NCI-H1092 treated with DMSO at 0.1 percent for 48 hours (cell line): ENCODE results near the gene MYO5A.
A peak's percentile ranks its signal among the peaks of the same experiment; 100 is the strongest.

Experiments used
- DNase-seq: peaks from one replicate; lab custom pipeline; 2025; lab: John Stamatoyannopoulos, UW

MYO5A gene

GRCh38 chr15:52329150-52329549 lies 199.5 kb downstream of the MYO5A start:
- no peak for DNase-seq

DNA sequence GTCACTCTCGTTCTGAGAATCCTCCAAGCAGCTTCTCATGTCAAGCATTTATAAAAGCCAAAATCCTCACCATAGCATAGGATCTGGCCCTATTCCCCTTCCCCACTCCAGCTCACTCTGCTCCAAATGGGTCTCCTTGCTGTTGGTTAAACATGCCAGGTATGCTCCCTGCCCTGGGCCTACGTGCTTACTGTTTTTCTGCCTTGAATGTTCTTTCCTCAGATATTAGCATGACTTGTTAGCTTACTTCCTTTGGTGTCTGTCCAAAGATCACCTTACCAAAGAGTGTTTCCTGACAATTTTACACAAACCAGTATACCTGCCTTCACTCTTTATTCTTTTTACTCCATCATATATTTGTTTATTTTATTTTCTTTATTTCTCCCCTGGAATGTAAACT lies 200.0 kb downstream of the MYO5A start:
- no peak for DNase-seq

DNA sequence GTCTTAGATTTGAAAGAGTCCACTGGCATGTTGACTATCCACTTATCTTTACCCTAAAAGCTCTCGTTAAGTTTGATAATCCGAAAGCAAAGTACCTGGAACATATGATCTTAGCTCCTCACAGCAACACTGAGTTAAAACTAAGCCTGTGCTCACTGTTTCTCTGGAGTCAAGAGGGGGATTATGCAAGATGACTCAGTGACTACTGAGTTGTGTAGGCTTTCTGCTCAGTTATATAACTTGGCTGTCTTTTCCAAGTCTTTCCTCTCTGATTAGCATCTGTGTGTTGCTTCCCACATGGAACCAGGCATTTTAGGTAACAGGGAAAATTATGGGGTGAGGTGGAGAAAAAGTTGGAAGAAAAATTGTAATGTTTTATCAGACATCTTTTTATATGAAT lies 201.9 kb downstream of the MYO5A start:
- no peak for DNase-seq

DNA sequence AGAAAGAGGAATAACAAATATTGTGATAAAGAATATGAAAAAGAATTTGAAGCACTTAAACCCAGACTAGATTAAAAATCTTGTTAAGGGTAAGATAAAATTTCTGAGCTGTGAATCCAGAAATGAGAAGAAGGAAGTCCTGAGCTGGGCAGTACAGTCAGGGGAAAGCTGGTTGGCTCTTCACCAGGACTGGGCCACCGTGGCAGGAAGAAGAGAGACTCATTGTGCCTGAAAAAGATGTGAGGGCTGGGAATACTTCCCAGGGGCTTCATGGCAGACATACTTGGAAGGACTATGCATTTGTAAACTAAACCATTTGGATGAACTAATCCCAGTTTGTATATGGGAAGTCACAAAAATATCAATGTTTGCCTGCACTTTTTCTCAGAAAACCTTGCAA lies 204.6 kb downstream of the MYO5A start:
- DNase-seq, result no peak

GRCh38 chr15:52318729-52319500 lies 209.8 kb downstream of the MYO5A start:
- DNase-seq, result no peak

- no peak for DNase-seq
These were observed 211.0 kb downstream of the MYO5A start for GRCh38 chr15:52317688-52318087.

DNA sequence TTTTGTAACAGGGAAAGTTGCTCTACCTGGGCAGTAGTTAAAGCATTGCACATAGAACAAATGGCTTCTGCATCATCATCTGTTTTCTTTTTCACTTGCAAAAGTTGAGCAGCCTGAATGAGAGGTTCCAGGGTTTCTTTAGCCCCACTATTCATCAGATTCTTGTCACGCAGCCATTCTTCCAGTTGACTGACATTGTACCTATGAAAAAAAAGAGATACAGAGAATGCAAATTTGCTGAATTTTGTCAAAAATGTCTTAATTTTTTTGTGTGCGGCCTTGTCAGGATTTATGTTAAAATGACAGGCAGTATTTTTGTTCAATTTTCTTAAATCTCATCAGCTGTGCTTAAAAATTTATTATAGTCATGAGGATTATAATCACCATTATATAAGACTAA lies 211.7 kb downstream of the MYO5A start:
- DNase-seq, result no peak

DNA sequence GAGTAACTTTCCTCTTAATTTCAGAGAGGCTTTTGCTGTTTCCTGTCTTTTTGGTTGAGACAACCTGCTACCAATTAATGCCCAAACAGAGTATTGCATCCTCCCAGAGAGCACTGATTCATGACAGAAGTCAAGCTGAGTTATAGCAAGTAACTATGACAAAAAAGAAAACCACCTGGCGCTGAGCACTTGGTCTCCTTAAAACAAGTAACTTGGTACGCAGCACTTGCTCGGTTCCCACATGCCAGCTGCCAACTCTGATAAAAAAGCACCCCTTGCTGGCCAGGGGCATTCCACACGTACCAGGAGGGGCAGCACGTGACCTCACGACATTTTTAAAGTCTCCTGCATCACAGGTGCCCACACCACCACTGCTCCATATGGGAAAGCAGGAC lies 219.5 kb downstream of the MYO5A start:
- DNase-seq, result no peak

DNA sequence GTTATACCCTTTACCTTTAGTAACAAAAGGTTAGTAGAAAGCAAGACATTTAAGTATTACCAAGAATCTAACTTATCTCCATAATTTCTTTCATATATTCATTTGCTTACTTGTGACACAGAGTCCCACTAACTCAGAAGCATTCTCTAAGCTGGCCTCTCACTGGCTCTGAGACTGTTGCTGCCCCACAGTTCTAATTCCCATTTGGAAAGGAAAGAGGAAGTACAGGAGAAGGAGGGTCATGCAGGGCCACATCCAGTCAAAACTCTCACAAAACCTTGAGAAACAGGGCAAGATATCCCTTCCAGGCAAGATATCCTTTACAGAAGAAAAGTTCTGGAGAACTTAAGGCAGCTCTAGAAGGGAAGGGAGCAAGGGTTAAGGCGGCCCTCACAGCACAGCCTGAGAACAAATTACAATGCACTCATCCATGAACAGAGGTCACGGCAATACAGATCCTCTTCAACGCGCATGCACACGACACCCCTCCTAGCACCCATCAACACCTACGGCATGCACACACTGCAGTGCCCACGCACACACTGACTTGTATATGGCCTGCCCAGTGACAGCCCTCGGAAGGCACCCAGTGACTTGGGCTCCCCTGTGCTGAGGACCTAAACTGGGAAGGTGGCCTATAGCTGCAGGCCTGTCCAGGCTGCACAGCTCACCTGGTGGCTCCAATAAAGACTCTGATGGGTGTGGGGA lies 220.1 kb downstream of the MYO5A start:
- no peak for DNase-seq

- no peak for DNase-seq
These were observed 220.8 kb downstream of the MYO5A start for GRCh38 chr15:52307847-52308246.

DNA sequence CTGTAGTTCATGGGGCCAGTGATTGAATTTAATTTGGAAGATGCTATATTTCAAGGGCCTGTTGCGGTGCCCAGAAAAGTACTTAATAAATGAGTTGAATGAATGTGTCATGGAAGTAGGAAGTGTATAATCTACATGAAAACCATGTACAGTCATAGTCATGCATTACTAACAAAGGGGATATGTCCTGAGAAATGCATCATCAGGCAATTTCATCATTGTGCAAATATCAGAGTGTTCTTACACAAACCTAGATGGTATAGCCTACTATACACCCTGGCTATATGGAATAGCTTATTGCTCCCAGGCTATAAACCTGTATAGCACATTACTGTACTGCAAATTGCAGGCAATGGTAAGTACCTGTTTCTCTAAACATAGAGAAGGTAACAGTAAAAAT lies 222.4 kb downstream of the MYO5A start:
- DNase-seq, result no peak

DNA sequence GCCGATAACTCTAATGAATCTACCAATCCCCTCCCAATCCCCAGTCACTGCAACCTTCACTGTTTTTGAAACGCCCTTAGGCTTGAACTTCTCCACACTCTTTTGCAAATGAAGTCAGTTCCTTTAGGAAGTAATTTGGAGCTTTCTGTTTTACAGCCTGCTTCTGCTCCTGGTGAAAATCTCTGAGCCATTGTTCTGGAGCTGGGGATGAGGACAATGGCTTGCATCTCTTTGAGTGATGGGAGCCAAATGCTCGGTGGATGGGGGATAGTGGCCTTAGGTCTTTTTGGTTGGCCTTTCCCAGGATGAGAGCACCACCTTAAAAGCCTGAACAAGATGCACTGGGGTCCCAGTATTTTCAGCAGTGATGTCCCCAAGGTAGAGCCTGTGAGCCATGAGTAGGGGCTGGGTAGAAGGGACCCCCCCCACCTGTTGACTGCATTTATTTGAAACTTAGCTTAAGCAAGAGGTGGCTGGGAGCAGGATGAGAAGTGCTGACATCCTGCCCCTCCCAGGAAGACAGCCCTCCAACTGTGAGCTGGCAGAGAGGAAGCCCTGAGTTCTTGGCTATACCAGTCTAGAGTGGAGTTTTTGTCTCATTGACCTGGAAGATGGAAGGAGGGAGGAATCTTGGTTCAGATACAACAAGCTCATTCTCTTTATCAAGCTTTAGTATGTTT lies 225.4 kb downstream of the MYO5A start:
- no peak for DNase-seq

DNA sequence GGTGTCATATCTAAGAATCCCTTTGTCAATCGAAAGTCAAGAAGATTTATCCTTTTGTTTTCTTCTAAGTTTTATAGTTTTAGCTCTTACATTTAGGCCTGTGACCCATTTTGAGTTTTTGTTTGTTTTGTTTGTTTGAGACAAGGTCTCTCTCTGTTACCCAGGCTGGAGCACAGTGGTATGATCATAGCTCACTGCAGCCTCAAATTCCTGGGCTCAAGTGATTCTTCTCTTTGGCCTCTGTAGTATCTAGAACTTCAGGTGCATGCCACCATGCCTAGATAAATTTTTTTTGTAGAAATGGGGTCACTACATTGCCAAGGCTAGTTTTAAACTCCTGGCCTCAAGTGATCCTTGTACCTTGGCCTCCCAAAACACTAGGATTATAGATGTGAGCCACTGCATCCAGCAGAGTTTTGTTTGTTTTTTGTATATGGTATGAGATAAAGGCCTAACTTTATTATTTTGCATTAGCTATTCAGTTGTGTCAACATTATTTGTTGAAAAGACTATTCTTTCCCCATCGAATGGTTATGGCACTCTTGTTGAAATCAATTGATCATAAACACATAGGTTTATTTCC lies 227.3 kb downstream of the MYO5A start:
- DNase-seq, result no peak

- peak; percentile 53 for DNase-seq
These were observed 233.2 kb downstream of the MYO5A start, which contains the start of gene MYO5C for GRCh38 chr15:52295421-52296001. Gene MYO5C, minus strand, starts transcription at chr15:52295804. Its CDS starts 168 bp downstream, at chr15:52295636.

DNA sequence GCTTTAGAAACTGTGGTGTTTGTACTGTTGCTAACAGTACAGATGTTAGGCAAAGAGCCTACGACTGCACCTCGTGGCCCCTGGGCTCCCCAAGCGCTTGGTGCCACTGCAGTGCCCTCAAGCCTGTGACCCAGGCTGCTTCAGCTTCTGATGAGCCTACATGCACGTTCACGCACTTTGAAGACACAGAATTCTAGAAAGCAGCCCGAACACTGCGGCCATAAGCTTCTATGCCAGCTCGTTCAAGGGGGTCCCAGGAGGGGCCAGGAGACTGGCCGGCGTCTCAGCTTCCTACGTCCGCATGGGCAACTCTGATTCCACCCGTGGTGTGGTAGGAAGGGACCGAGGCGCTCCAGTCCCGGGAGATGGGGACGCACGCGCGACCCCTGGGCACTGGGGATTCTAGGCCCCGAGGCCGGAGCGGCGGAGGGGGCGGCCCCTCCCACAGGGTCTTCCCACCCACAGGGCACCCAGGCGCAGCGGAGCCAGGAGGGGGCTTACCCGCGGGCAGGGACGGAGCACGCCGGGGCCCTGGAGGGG lies 233.7 kb downstream of the MYO5A start:
- no peak for DNase-seq

DNA sequence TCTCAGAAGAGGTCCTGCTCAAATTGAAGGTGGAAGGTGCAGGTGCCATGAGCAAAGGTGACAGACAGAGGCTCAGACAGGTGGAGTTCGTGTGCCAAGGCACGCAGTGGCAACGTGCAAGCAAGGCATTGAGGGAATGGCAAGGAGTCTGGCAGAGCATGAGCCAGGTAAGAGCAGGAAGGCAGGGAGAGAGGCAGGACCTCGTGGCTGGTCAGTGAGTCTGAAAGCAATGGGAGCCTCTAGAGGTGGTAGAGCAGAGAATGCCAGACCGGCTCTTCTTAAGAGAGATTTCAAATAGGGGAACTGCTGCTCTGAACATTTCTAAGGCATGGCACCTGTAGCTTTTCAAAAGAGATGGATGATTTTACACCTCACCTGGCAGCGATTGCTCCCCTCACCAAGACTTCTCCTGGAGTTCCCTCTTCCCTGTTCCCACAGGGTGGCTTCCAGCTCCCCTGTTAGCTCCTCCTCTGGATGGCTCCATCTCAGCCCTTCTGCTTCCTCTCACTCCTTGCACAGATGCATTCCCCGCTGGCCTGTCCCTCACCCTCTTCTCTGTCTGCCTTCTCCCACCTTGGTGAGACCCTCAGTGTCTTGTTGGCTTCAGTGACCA lies 235.8 kb downstream of the MYO5A start:
- no peak for DNase-seq

DNA sequence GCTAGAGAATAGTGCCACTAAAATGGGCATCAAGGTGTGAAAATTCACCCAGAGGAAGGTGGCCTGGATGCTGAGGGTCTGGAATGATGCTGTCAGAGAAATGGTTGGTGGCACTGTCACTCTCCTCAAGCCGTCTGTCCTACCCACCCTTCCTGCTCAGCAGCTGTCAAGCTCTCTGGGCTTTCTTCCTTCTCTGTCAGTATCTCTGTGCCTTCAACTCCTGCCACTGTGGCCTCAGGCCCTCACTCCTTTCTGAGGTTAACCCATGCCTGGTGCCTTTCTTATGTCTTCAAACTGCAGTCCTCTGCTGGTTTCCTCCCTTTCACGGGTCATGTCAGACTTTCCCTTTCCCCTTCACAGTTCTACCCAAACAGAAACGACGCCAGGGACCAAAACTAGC lies 237.5 kb downstream of the MYO5A start:
- no peak for DNase-seq

GRCh38 chr15:52290800-52291199 lies 237.9 kb downstream of the MYO5A start:
- no peak for DNase-seq

GRCh38 chr15:52290329-52290728 lies 238.4 kb downstream of the MYO5A start:
- DNase-seq, result no peak

DNA sequence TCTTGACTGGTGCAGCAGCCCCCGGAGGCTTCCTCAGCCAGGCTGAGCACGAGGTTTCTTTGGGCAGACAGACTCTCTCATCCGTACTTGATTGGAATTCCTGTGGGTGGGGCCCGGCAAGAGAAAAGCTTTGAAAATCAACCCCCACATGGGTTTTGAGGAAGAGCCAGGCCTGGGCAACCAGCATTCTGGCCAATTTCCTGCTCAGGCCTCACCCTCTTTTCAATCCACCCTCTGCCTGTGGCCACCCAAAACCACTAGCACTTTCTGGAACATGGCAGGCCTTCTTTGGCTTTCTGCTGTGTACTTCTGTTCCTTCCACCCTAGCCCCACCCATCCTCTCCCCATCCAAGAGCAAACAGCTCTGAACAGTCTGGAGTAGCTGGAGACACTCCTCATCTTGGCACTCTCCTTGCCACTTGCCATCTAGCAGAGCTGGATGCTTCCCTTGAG lies 239.0 kb downstream of the MYO5A start:
- no peak for DNase-seq

DNA sequence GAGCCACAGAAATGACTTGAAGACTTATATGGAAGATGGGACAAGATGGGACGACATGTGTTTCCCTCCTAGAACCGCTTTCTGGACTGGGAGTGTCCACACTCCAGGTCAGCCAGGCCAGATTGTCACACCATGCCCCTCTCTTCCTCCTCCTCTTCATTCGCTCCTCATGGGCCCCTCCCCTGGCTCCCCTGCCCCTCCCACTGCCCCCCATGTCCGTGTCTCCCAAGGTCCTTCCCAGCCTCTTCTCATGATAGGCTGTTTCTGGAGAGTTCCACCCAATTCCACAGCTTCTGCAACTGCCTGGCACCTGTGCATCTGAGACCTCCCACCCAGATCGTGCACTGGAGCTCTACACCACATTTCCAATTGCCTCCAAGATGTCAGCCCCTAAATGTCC lies 239.7 kb downstream of the MYO5A start:
- no peak for DNase-seq
